ENCODE measurements around the gene SERINC3. TPM values are rescaled to one million over a fixed set of nuclear protein-coding genes. Genes with fewer than 3 reads are reported as not detected.

Gene SERINC3
- total and polyA plus RNA-seq, 2 experiments from 2014 or later, result 18.1 to 33.0 TPM

DNA sequence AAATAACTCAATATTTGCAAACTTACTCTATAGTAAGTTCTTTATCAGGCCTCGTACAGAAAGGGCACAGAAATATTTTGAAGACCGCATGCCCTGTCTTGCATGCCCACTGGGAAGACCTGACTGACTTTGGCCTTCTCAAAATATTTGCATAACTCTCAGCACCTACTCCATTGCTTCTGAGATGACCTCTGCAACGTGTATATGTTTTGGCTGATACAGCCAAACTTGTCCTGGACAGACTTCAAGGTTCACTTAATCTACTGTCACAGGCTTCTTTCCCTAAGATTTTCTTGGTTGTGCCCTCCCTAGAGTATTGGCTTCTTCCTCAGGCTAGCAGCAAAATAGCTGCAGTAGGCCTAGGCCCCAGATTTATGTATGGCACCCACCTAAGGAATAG is 21.5 kb upstream of the SERINC3 start:
- peaks cover 5% of the 10 kb centered on the region for H3K4me1 Mint-ChIP-seq
- Histone ChIP-seq H3K9me2 (ENCODE audit: insufficient read depth) (no peaks in the 10 kb centered on the region), H3K27me3 (ENCODE audit: insufficient read depth) (no peaks in the 10 kb centered on the region), H2AFZ (no peak overlapping the region), H4K20me1 (replicated peaks; ENCODE audit: insufficient read depth) (no peaks in the 10 kb centered on the region; the same call in 1 of the 2 replicates), H3K4me2 (no peak overlapping the region), H3K27ac (ENCODE audit: low read depth) (no peak overlapping the region), H3K79me2 (replicated peaks; ENCODE audit: insufficient read depth) (peaks cover 10% of the 10 kb centered on the region; the same call in 1 of the 2 replicates), H3K36me3 (ENCODE audit: insufficient read depth) (no peaks in the 10 kb centered on the region), H3F3A (replicated peaks; ENCODE audit: low read depth) (no peaks in the 10 kb centered on the region), H3K4me1 (ENCODE audit: insufficient read depth) (no peaks in the 10 kb centered on the region), H3K4me3 (no peak overlapping the region)
- peaks cover 9% of the 10 kb centered on the region for H3K27me3 Mint-ChIP-seq (ENCODE audit: insufficient read depth, low read depth, poor library complexity)
- ATAC-seq (no peak), DNase-seq (ENCODE audit: low spot score) (no peak)
- TF ChIP-seq EZH2phosphoT487 (IDR thresholded peaks at IDR 0.05; ENCODE audit: unreplicated experiment), result no peak
- TF ChIP-seq, protein P1, sequence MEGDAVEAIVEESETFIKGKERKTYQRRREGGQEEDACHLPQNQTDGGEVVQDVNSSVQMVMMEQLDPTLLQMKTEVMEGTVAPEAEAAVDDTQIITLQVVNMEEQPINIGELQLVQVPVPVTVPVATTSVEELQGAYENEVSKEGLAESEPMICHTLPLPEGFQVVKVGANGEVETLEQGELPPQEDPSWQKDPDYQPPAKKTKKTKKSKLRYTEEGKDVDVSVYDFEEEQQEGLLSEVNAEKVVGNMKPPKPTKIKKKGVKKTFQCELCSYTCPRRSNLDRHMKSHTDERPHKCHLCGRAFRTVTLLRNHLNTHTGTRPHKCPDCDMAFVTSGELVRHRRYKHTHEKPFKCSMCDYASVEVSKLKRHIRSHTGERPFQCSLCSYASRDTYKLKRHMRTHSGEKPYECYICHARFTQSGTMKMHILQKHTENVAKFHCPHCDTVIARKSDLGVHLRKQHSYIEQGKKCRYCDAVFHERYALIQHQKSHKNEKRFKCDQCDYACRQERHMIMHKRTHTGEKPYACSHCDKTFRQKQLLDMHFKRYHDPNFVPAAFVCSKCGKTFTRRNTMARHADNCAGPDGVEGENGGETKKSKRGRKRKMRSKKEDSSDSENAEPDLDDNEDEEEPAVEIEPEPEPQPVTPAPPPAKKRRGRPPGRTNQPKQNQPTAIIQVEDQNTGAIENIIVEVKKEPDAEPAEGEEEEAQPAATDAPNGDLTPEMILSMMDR (conservative IDR thresholded peaks at IDR 0.05; ENCODE audit: low read depth in 2 of 2), result no peak
- no peak for TF ChIP-seq JUNB (IDR thresholded peaks at IDR 0.05; ENCODE audit: unreplicated experiment)
- TF ChIP-seq ZNF331 (CRISPR knock-in tag; IDR thresholded peaks at IDR 0.05; ENCODE audit: low read depth), result no peak
- no peak for TF ChIP-seq STAT1 (IDR thresholded peaks at IDR 0.05; ENCODE audit: unreplicated experiment)
- TF ChIP-seq CREB1 (CRISPR knock-in tag; IDR thresholded peaks at IDR 0.05; ENCODE audit: low read depth), result no peak
- no peak for TF ChIP-seq NANOG (IDR thresholded peaks at IDR 0.05; ENCODE audit: borderline replicate concordance)
- TF ChIP-seq POLR2AphosphoS5 (IDR thresholded peaks at IDR 0.05; ENCODE audit: low read depth), result no peak
- TF ChIP-seq, protein P2, sequence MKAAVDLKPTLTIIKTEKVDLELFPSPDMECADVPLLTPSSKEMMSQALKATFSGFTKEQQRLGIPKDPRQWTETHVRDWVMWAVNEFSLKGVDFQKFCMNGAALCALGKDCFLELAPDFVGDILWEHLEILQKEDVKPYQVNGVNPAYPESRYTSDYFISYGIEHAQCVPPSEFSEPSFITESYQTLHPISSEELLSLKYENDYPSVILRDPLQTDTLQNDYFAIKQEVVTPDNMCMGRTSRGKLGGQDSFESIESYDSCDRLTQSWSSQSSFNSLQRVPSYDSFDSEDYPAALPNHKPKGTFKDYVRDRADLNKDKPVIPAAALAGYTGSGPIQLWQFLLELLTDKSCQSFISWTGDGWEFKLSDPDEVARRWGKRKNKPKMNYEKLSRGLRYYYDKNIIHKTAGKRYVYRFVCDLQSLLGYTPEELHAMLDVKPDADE (IDR thresholded peaks at IDR 0.05), result no peak
- no peak for TF ChIP-seq EZH2 (IDR thresholded peaks at IDR 0.05; ENCODE audit: low read depth, unreplicated experiment)
- TF ChIP-seq ZNF114 (CRISPR knock-in tag; IDR thresholded peaks at IDR 0.05), result no peak
- TF ChIP-seq, protein P3, sequence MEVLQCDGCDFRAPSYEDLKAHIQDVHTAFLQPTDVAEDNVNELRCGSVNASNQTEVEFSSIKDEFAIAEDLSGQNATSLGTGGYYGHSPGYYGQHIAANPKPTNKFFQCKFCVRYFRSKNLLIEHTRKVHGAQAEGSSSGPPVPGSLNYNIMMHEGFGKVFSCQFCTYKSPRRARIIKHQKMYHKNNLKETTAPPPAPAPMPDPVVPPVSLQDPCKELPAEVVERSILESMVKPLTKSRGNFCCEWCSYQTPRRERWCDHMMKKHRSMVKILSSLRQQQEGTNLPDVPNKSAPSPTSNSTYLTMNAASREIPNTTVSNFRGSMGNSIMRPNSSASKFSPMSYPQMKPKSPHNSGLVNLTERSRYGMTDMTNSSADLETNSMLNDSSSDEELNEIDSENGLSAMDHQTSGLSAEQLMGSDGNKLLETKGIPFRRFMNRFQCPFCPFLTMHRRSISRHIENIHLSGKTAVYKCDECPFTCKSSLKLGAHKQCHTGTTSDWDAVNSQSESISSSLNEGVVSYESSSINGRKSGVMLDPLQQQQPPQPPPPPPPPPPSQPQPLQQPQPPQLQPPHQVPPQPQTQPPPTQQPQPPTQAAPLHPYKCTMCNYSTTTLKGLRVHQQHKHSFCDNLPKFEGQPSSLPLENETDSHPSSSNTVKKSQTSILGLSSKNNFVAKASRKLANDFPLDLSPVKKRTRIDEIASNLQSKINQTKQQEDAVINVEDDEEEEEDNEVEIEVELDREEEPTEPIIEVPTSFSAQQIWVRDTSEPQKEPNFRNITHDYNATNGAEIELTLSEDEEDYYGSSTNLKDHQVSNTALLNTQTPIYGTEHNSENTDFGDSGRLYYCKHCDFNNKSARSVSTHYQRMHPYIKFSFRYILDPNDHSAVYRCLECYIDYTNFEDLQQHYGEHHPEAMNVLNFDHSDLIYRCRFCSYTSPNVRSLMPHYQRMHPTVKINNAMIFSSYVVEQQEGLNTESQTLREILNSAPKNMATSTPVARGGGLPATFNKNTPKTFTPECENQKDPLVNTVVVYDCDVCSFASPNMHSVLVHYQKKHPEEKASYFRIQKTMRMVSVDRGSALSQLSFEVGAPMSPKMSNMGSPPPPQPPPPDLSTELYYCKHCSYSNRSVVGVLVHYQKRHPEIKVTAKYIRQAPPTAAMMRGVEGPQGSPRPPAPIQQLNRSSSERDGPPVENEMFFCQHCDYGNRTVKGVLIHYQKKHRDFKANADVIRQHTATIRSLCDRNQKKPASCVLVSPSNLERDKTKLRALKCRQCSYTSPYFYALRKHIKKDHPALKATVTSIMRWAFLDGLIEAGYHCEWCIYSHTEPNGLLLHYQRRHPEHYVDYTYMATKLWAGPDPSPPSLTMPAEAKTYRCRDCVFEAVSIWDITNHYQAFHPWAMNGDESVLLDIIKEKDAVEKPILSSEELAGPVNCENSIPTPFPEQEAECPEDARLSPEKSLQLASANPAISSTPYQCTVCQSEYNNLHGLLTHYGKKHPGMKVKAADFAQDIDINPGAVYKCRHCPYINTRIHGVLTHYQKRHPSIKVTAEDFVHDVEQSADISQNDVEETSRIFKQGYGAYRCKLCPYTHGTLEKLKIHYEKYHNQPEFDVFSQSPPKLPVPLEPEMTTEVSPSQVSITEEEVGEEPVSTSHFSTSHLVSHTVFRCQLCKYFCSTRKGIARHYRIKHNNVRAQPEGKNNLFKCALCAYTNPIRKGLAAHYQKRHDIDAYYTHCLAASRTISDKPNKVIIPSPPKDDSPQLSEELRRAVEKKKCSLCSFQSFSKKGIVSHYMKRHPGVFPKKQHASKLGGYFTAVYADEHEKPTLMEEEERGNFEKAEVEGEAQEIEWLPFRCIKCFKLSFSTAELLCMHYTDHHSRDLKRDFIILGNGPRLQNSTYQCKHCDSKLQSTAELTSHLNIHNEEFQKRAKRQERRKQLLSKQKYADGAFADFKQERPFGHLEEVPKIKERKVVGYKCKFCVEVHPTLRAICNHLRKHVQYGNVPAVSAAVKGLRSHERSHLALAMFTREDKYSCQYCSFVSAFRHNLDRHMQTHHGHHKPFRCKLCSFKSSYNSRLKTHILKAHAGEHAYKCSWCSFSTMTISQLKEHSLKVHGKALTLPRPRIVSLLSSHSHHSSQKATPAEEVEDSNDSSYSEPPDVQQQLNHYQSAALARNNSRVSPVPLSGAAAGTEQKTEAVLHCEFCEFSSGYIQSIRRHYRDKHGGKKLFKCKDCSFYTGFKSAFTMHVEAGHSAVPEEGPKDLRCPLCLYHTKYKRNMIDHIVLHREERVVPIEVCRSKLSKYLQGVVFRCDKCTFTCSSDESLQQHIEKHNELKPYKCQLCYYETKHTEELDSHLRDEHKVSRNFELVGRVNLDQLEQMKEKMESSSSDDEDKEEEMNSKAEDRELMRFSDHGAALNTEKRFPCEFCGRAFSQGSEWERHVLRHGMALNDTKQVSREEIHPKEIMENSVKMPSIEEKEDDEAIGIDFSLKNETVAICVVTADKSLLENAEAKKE (CRISPR knock-in tag; IDR thresholded peaks at IDR 0.05), result no peak
- TF ChIP-seq, protein P4, sequence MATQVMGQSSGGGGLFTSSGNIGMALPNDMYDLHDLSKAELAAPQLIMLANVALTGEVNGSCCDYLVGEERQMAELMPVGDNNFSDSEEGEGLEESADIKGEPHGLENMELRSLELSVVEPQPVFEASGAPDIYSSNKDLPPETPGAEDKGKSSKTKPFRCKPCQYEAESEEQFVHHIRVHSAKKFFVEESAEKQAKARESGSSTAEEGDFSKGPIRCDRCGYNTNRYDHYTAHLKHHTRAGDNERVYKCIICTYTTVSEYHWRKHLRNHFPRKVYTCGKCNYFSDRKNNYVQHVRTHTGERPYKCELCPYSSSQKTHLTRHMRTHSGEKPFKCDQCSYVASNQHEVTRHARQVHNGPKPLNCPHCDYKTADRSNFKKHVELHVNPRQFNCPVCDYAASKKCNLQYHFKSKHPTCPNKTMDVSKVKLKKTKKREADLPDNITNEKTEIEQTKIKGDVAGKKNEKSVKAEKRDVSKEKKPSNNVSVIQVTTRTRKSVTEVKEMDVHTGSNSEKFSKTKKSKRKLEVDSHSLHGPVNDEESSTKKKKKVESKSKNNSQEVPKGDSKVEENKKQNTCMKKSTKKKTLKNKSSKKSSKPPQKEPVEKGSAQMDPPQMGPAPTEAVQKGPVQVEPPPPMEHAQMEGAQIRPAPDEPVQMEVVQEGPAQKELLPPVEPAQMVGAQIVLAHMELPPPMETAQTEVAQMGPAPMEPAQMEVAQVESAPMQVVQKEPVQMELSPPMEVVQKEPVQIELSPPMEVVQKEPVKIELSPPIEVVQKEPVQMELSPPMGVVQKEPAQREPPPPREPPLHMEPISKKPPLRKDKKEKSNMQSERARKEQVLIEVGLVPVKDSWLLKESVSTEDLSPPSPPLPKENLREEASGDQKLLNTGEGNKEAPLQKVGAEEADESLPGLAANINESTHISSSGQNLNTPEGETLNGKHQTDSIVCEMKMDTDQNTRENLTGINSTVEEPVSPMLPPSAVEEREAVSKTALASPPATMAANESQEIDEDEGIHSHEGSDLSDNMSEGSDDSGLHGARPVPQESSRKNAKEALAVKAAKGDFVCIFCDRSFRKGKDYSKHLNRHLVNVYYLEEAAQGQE (IDR thresholded peaks at IDR 0.05; ENCODE audit: unreplicated experiment), result no peak
- no peaks in the 10 kb centered on the region for H3K9me3 Mint-ChIP-seq
- H3K4me3 Mint-ChIP-seq, result no peak overlapping the region
- H3K27ac Mint-ChIP-seq, result no peak overlapping the region
- no peaks in the 10 kb centered on the region for H3K36me3 Mint-ChIP-seq (ENCODE audit: low read depth)

Data from GM23338 (cell line).